Neural crest cell (in vitro differentiated cells): ENCODE data around the gene PIGM. TPM values are rescaled to one million over a fixed set of nuclear protein-coding genes. Genes with fewer than 3 reads are reported as not detected.

Experiments used
- DNase-seq: peaks from one replicate; pipeline ENCODE4 v3.0.0; 2021; ENCODE audit warnings: low read depth, mixed read lengths, low spot score
- H3K27ac Mint-ChIP-seq: one replicate; pipeline ENCODE4 v1.8.0; 2021; ENCODE audit warnings: mild to moderate bottlenecking, mixed read lengths; ENCODE audit not compliant: unreplicated experiment
- H3K27me3 Mint-ChIP-seq: 2 replicates; pipeline ENCODE4 v1.8.0; 2021; ENCODE audit warnings: low read depth, mild to moderate bottlenecking, mixed read lengths
- H3K36me3 Mint-ChIP-seq: 2 replicates; pipeline ENCODE4 v1.8.0; 2021; ENCODE audit warnings: low read depth, mild to moderate bottlenecking, mixed read lengths
- H3K4me1 Mint-ChIP-seq: 2 replicates; pipeline ENCODE4 v1.8.0; 2021; ENCODE audit warnings: mixed read lengths
- H3K4me3 Mint-ChIP-seq: one replicate; pipeline ENCODE4 v1.8.0; 2021; ENCODE audit warnings: mild to moderate bottlenecking, mixed read lengths
- H3K9me3 Mint-ChIP-seq: 2 replicates; pipeline ENCODE4 v1.8.0; 2021; ENCODE audit warnings: mixed read lengths
- total RNA-seq: library from RNA; stranded (reverse); gene quantifications from 2 replicates; pipeline ENCODE4 v1.2.1, GENCODE V29; 2021
- TF ChIP-seq, protein P1 (sequence below): fragments of 200-600 bp; sonication (generic); conservative IDR thresholded peaks from 2 replicates; pipeline ENCODE4 v1.5.0; 2021; ENCODE audit warnings: antibody characterized with exemption, mild to moderate bottlenecking

The PIGM gene
- total RNA-seq, 1 donor from 2014 or later = 9.9 TPM

DNA sequence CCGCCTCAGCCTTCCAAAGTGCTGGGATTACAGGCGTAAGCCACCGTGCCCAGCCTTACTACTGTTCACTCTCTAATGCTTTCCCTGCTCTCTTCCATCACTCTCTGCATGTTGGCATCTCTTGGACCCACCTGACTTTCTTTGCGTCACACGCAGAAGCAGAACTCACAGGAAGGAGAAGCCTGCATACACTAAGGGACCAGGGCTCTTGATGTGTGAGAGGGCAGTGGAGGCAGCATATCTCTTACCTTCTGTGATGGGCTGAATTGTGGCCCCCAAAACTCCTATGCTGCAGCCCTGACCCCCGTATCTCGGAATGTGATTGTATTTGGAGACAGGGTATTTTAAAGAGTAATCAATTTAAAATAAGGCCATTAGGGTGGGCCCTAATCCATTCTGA lies 51.0 kb downstream of the PIGM start:
- Mint-ChIP-seq H3K4me3 (no peak overlapping the region), H3K4me1 (no peaks in the 10 kb centered on the region), H3K27ac (no peak overlapping the region), H3K27me3 (peaks cover 69% of the 10 kb centered on the region), H3K36me3 (no peaks in the 10 kb centered on the region), H3K9me3 (peaks cover 2% of the 10 kb centered on the region)
- DNase-seq = no peak
- TF ChIP-seq, protein P1, sequence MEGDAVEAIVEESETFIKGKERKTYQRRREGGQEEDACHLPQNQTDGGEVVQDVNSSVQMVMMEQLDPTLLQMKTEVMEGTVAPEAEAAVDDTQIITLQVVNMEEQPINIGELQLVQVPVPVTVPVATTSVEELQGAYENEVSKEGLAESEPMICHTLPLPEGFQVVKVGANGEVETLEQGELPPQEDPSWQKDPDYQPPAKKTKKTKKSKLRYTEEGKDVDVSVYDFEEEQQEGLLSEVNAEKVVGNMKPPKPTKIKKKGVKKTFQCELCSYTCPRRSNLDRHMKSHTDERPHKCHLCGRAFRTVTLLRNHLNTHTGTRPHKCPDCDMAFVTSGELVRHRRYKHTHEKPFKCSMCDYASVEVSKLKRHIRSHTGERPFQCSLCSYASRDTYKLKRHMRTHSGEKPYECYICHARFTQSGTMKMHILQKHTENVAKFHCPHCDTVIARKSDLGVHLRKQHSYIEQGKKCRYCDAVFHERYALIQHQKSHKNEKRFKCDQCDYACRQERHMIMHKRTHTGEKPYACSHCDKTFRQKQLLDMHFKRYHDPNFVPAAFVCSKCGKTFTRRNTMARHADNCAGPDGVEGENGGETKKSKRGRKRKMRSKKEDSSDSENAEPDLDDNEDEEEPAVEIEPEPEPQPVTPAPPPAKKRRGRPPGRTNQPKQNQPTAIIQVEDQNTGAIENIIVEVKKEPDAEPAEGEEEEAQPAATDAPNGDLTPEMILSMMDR = no peak

DNA sequence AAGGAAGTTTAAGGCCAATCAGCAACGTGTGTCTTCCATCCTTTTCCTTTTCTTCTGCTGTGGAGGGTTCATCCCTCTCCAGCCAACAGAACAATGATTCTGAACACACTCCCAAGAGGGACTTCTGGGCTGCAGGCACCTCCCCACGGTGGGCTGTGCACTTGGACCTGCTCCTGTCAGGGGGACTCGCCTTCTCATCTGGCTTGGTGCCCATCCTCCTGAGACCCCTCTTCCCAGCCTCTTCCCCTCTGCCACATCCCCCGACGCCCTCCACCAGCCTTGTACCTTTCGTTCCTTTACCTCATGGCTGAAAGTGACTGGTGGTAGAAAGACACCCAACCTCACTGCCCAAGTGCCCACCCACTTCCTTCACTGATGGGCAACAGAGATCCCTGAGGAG lies 51.7 kb downstream of the PIGM start:
- no peaks in the 10 kb centered on the region for H3K36me3 Mint-ChIP-seq

DNA sequence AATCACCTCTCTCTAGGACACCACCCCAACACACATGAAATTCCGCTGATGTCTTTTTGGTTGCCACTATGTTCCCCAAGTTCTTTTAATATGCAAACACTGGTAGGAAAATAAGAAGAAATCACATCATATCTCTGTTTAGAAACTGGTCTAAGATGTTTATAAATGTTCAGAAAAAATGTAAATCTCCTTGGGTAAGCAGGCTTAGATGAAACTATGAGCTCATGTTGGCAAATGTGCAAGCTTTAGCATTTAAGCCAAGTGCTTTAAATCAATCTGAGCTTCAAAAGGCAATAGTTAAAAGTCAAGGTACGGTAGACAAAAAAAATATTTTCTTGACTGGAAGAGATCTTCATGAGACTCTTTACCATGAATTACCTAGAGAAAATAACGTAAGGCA lies 52.5 kb downstream of the PIGM start:
- no peaks in the 10 kb centered on the region for H3K4me1 Mint-ChIP-seq
- H3K27me3 Mint-ChIP-seq = peaks cover 63% of the 10 kb centered on the region
- H3K36me3 Mint-ChIP-seq = no peaks in the 10 kb centered on the region
- no peak overlapping the region for H3K4me3 Mint-ChIP-seq
- H3K27ac Mint-ChIP-seq = no peak overlapping the region
- no peak for DNase-seq
- TF ChIP-seq, protein P1 = no peak
- H3K9me3 Mint-ChIP-seq = peaks cover 2% of the 10 kb centered on the region

More for the DNA sequence above, 51.7 kb downstream of the PIGM start:
- Mint-ChIP-seq H3K27me3 (peaks cover 66% of the 10 kb centered on the region), H3K4me3 (no peak overlapping the region), H3K4me1 (no peaks in the 10 kb centered on the region), H3K9me3 (peaks cover 2% of the 10 kb centered on the region), H3K27ac (no peak overlapping the region)
- TF ChIP-seq, protein P1 = no peak
- no peak for DNase-seq

DNA sequence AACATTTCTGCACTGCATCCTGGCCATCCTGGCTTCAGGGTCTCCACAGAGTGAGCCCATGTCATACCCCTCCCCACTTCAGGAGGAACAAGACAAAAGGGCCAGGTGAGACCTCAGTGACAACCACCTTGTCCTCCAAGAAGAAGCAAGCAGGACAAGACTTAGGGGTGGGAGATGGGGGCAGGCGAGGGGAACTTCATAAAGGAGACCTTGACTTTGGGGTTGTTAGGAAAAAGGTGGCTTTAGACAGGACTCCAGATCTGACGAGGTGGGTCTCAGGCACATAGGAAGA lies 53.7 kb downstream of the PIGM start:
- Mint-ChIP-seq H3K4me3 (no peak overlapping the region), H3K27ac (no peak overlapping the region), H3K36me3 (no peaks in the 10 kb centered on the region), H3K9me3 (peaks cover 2% of the 10 kb centered on the region), H3K4me1 (no peaks in the 10 kb centered on the region), H3K27me3 (peaks cover 52% of the 10 kb centered on the region)
- DNase-seq = no peak
- TF ChIP-seq, protein P1 = no peak

DNA sequence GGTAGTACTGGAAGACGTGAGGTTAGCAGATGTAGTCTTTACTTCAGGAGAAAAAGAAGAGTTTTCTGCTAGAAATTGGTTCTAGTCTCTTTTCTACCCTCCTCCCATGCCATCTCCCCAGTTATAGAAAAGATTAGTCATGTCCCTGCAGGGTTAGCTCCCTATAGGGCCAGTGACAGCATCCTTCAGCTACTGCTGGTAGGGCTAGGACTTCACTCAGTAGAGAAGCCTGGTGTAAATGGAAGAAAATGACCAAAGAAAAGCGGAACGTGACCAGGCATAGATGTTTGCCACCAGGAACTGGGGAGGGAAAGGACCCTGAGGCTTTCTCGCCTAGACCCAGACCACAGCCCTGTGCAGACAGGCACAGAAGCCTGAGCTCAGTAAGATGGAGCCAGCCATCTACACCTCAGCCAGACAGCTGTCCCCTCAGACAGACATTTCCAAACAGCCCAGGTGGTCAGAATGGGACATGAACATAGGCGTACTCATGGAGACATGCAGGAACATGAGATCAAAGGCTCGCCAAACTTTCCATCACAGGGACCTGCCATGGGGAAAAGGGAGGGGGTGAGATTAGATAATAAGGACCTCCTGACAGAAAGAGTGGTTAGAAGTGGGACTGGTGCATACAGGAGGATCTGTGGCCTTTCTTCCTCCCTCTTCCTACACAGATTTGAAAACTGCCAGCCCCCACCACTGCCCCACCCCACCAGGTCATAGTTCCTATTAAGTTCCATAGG lies 54.3 kb downstream of the PIGM start:
- no peak for DNase-seq
- Mint-ChIP-seq H3K27ac (no peak overlapping the region), H3K4me1 (no peaks in the 10 kb centered on the region), H3K36me3 (no peaks in the 10 kb centered on the region), H3K27me3 (peaks cover 51% of the 10 kb centered on the region), H3K4me3 (no peak overlapping the region), H3K9me3 (peaks cover 2% of the 10 kb centered on the region)
- TF ChIP-seq, protein P1 = no peak

Other genes starting within 250 kb of the PIGM start
- gene FCRL6, start 229.6 kb downstream of the PIGM start, total RNA-seq = not detected in 2 replicates
- gene SLAMF8, start 205.1 kb downstream of the PIGM start, total RNA-seq = not detected in 2 replicates
- gene VSIG8, start 169.3 kb downstream of the PIGM start, total RNA-seq = not detected in 2 replicates
- not detected in 2 replicates for gene CFAP45, start 131.8 kb downstream of the PIGM start, total RNA-seq
- gene TAGLN2, start 106.5 kb downstream of the PIGM start, total RNA-seq = 20.1 and 20.9 TPM in 2 replicates
- 23.9 and 24.5 TPM in 2 replicates for gene IGSF9, start 86.4 kb downstream of the PIGM start, total RNA-seq
- gene SLAMF9, start 77.8 kb downstream of the PIGM start, total RNA-seq = not detected in 2 replicates
- 0.47 and 0.73 TPM in 2 replicates for gene KCNJ10, start 38.2 kb upstream of the PIGM start, total RNA-seq
- gene KCNJ9, start 49.5 kb upstream of the PIGM start, total RNA-seq = 0.11 and 0.19 TPM in 2 replicates
- gene IGSF8, start 66.6 kb upstream of the PIGM start, total RNA-seq = 27.5 and 28.4 TPM in 2 replicates
- 93.6 and 101 TPM in 2 replicates for gene ATP1A2, start 83.8 kb upstream of the PIGM start, total RNA-seq
- 0.20 and 0.35 TPM in 2 replicates for gene ATP1A4, start 119.6 kb upstream of the PIGM start, total RNA-seq
- gene CASQ1, start 158.6 kb upstream of the PIGM start, total RNA-seq = 0.16 and 0.26 TPM in 2 replicates
- gene PEA15, start 173.4 kb upstream of the PIGM start, total RNA-seq = 113 and 117 TPM in 2 replicates
- 124 and 130 TPM in 2 replicates for gene DCAF8, start 230.6 kb upstream of the PIGM start, total RNA-seq